ENCODE measurements around the gene GLA. TPM values are rescaled to one million over a fixed set of nuclear protein-coding genes. Genes with fewer than 3 reads are reported as not detected.

The GLA gene
- 10 to 100 TPM; 63.8 to 98.2 TPM for total RNA-seq

DNA sequence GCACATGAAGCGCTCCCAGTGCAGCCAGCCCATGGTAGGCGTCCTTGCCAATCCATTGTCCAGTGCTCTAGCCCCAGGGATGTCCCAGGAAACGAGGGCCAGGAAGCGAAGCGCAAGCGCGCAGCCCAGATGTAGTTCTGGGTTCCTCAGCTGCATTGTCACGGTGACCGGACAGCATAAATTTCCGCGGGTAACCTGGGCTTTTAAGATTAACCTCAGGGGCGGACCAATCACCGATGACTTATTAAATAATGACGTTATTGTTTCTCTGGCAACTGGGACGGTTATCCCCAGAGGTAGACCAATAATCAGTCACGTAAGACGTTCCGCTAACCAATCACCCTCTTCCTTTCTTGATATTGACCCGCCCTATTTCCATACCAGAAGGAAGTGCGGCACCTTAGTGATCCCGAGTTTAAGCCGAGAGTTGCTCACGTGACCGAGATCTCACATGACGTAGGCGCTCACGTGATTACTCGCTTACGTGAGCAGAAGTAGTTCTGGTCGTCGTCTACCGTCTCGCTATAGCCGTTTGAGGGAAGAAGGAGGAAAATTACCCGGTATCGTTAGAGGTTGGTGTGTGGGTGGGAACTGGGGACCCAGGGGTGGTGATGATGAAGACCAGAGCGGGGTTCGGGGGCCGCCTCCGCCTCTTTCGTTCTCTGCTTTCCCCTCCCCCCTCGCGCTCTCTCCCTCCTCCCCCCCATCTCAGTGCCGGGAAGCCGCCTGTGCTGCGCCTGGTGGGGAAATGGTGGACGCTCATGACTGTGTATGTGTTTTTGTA lies at the start of gene GLA, which contains the start of gene HNRNPH2:
Gene GLA, minus strand, starts transcription at position 178 of the 784 bp plus-strand sequence. Its CDS starts 22 bp downstream, at position 156.
Gene HNRNPH2, plus strand, starts transcription at position 475 of the 784 bp plus-strand sequence. CDS start 3,767 bp downstream, outside the sequence.
- H3K27ac Mint-ChIP-seq, result peak within 1 kb of the TSS; percentile 98 to 99
- H3K36me3 Mint-ChIP-seq, result peaks cover 26% of the 10 kb centered on the region in 2 donors
- peak; percentile 93 to 95 for ATAC-seq
- DNase-seq (ENCODE audit: low spot score in 2 of 2), result peak; percentile 73 to 89
- no peaks in the 10 kb centered on the region for H3K9me3 Mint-ChIP-seq

DNA sequence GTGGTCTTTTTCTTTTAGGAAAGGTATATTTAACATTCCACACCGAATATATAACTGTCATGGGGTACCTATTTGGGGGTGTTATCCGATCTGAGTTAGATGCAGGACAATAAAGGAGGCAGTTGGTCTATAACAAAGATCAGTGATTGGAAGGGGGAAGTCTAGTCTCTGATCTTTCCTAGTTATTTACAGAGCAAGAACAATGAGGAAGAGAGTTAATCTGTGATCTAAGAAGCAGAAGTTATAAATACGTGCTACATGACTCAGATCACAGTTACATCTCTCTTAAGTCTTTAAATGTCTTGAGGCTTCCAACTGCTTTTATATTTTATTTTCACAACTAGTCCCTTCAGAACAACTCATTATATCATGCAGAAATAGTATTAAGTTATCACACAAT lies 44.3 kb upstream of the GLA start:
- H3K9me3 Mint-ChIP-seq, result peaks cover 4% of the 10 kb centered on the region in 2 donors
- H3K36me3 Mint-ChIP-seq, result peaks cover 12% of the 10 kb centered on the region in 2 donors
- ATAC-seq (no peak), DNase-seq (ENCODE audit: low spot score in 2 of 2) (no peak)
- H3K27ac Mint-ChIP-seq, result no peak overlapping the region

DNA sequence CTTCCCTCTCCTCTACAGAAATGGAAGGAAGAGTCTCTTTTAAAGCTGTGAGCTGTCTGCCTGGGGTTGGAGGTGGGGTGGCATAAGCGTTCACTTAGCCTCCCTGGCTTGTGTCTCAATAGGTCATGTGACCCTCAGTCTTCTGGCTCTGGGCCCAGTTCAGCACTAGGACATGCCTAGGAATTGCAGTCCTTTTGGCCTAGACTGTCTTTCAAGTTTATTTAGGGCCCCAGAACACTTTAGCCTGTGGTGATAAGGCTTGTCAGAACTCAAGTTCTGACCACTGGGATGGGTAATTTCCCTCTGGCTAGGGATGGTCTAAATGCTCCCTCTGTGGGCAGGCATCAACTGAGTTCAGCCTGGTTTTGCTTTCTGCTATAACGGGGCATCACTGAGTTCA lies 43.2 kb upstream of the GLA start:
- Mint-ChIP-seq H3K27ac (no peak overlapping the region), H3K9me3 (peaks cover 4% of the 10 kb centered on the region in 2 donors), H3K36me3 (peaks cover 12% of the 10 kb centered on the region in 2 donors)
- DNase-seq (ENCODE audit: low spot score in 2 of 2), result no peak
- ATAC-seq, result no peak

DNA sequence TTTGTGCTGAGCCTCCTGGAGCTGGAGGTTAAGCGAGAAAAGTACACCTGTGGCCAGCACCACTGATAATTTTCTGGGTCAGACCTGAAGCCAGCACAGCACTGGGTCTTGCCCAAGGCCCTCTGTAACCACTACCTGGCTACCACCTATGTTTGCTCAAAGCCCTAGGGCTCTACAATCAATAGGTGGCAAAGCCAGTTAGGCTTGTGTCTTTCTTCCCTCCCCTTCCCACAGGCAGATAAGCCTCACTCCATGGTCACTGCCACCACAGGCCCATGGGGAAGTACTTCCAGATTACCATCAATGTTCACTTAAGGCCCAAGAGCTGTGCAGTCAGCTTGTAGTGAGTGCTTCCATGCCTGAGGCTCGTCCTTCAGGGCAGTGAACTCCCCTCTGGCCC lies 42.4 kb upstream of the GLA start:
- Mint-ChIP-seq H3K9me3 (peaks cover 4% of the 10 kb centered on the region in 2 donors), H3K27ac (no peak overlapping the region), H3K36me3 (peaks cover 12% of the 10 kb centered on the region in 2 donors)
- ATAC-seq, result no peak
- no peak for DNase-seq (ENCODE audit: low spot score in 2 of 2)

DNA sequence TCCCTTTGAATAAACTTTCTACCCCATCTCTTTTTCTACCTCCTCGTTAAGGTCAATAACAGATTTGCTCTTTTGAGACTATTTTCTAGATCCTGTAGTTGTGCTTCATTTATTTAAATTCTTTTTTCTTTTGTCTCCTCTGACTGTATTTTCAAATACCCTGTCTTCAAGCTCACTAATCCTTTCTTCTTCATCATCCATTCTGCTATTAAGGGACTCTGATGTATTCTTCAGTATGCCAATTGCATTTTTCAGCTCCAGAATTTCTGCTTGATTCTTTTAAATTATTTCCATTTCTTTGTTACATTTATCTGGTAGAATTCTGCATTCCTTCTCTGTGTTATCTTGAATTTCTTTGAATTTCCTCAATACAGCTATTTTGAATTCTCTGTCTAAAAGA lies 41.6 kb upstream of the GLA start:
- DNase-seq (ENCODE audit: low spot score in 2 of 2) (no peak), ATAC-seq (no peak)
- Mint-ChIP-seq H3K9me3 (peaks cover 4% of the 10 kb centered on the region in 2 donors), H3K36me3 (peaks cover 12% of the 10 kb centered on the region in 2 donors), H3K27ac (no peak overlapping the region)

DNA sequence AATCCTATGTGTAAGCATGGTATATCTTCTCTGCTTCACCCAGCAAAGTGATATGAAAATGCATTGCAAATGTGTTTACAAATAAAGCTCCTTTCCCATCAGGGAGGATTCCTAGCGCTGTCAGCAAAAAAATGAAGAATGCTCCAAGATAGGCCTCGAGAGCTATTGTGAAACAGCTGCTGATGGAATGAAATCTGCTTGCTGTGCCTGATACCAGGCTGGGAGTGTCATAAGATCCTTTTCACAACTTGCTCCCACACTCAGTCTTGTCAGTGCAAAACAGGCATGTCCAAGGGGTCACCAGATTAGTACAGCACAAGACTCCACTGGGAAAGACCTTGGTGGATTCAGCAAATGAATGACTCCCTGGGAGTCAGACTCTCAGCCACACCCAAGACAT lies 34.4 kb upstream of the GLA start:
- no peaks in the 10 kb centered on the region for H3K9me3 Mint-ChIP-seq
- no peak overlapping the region for H3K27ac Mint-ChIP-seq
- ATAC-seq (no peak), DNase-seq (ENCODE audit: low spot score in 2 of 2) (no peak)
- H3K36me3 Mint-ChIP-seq, result peaks cover 7 to 23% of the 10 kb centered on the region in 2 donors

DNA sequence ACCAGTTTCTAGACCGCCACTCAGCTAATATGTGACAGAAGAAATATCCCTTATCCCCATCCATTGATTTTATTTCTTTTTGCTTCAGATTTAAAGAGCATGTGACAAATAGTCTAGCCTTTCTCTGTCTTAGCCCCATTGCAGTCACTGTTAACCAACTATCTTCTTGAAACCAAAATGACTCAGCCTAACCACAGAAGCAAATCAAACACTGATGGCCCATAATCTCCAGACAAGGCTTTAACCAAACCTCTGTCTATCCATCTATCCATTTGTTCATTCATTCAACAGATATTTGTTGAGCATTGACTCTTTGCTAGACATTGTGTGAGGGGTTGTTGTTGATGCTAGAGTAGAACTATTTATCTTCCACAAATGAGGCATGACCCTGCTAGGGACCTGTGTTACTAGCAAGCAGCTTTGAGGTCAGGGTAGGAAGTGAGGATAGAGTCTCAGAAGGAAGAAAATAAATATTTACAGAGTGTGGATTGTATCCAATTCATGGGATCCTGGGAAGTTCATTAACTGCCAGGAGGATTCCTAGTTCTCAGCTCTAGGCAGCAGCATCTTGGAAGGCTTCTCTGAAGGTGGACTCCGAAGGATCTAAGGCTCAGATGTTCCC lies 22.8 kb upstream of the GLA start:
- H3K36me3 Mint-ChIP-seq, result peaks cover 7 to 19% of the 10 kb centered on the region in 2 donors
- DNase-seq (ENCODE audit: low spot score in 2 of 2) (no peak), ATAC-seq (peak; percentile 79 to 90)
- H3K9me3 Mint-ChIP-seq, result no peaks in the 10 kb centered on the region
- H3K27ac Mint-ChIP-seq, result peak overlapping the region in 1 of 2 donors; percentile 72

DNA sequence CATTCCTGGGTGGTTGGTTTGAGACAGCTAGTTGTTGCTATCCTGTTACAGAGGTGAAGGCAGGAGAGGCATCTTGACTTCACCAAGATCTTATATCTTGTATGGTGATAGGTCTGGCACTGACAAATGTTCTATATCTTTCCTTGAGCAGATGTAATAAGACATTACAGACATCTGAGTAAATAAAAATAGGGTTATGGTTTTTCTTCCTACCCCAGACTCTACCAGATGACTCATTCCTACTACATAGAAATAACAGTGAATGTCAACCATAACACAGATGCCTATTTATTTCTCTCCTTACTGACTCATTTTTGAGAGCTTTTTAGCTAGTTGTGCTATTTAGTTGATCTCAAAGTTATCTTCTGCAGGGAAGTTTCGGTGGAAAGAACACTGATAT lies 22.2 kb upstream of the GLA start:
- peaks cover 0 to 3% of the 10 kb centered on the region in 2 donors for H3K9me3 Mint-ChIP-seq
- peak overlapping the region in 1 of 2 donors; percentile 72 for H3K27ac Mint-ChIP-seq
- peak; percentile 53 to 96 for ATAC-seq
- H3K36me3 Mint-ChIP-seq, result peaks cover 11 to 24% of the 10 kb centered on the region in 2 donors
- DNase-seq (ENCODE audit: low spot score in 2 of 2), result no peak

DNA sequence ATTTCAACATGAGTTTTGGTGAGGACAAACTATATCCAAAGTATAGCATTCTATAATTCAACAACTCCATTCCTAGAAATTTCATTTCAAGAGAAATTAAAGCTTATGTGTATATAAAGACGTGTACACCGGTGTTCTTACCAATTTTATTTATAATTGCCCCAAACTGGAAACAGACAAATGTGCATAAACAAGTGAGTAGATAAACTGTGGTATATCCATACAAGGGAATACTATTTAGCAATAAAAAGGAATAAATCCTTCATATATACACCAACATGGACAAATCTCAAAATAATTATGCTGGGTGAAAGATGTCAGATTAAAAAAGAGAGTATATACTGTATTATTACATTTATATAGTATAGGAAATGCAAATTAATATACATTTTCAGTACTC lies 20.2 kb upstream of the GLA start:
- H3K36me3 Mint-ChIP-seq, result peaks cover 15 to 28% of the 10 kb centered on the region in 2 donors
- DNase-seq (ENCODE audit: low spot score in 2 of 2) (no peak), ATAC-seq (no peak)
- peaks cover 0 to 5% of the 10 kb centered on the region in 2 donors for H3K9me3 Mint-ChIP-seq
- no peak overlapping the region for H3K27ac Mint-ChIP-seq

DNA sequence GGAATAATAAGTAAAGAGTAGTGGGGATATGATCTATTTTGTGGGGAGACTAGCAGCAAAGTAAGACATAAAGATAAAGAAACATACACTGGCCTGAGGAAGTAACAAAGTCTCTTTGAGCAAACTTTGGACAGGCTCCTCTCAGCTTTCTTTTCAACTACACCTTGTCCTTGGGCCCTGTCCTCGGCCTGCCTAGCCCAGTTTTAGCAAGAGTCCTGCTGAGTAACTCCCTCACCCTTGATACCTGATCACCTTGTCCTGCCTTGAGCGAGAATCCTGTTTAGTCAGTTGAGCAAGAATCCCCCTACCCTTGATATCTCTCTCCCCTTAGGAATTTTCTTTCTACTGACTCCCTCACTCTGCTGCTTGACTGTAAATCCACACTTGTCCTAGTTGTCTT lies 11.8 kb upstream of the GLA start:
- H3K9me3 Mint-ChIP-seq, result no peaks in the 10 kb centered on the region
- DNase-seq (ENCODE audit: low spot score in 2 of 2), result no peak
- no peak for ATAC-seq
- H3K36me3 Mint-ChIP-seq, result peaks cover 0 to under 1% of the 10 kb centered on the region in 2 donors
- H3K27ac Mint-ChIP-seq, result peak overlapping the region; percentile 79 to 98

DNA sequence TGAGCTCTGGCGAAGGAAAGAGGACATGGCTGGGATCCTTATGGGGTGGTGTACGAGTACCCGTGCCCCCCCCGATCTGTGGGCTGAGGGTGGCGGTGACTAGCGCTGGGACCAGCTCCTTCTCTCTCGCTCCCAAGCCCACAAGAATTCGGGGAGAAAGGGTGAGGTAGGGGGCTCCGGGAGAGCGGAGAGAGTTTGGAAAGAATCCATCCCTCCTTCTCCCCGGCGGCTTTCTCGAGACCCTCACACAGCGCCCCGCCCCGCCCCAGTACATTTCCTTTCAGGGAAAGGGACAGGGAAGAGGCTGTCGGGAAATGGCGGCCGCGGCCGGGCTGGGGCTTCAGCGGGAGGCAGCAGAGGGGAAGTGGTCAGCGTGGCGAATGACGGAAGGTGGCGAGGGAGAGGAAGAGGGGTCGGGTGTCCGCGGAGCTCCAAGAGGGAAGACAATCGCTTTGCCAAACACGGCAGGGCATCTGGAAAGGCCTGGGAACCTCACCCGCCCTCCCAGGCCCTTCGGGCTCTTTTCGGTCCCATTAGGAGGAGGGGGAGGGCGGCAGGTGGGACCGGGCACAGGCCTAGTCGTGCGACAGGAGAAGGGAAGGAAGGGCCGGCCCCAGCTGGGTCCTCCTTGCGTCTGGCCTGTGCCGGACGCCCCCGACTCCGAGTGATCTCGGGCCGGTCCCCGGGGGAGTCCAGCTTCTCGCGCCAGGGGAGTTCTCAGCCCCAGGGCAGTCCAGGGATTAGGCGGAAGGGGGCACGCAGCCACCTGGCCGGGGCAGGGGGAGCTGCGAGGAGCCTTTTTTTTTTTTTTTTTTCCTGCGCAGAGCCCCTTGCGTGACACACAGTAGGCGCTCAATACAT lies 10.5 kb upstream of the GLA start:
- ATAC-seq (peak; percentile 50 to 78), DNase-seq (ENCODE audit: low spot score in 2 of 2) (peak; percentile 23 to 69)
- Mint-ChIP-seq H3K27ac (peak overlapping the region; percentile 97 to 98), H3K9me3 (no peaks in the 10 kb centered on the region), H3K36me3 (peaks cover 0 to under 1% of the 10 kb centered on the region in 2 donors)

DNA sequence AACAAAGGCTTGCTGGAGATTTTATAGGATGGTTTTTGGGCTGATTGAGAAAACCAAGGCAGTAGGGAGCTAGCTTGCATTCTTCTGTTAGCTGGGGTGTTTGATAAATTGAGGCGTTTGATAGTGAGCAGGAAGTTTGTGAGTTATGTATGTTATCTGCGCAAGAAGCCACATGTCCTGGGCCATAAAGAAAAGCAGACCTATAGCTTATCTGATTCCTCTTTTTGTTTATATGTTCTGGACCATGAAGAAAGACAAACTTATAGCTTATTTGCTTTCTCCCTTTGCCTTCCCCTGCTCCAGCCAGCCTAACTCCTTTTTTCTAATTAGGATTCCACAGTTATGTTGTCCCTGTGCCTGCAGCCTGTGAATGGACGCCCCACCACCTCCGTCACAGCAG lies 9.5 kb upstream of the GLA start:
- no peak for ATAC-seq
- peak overlapping the region; percentile 97 to 98 for H3K27ac Mint-ChIP-seq

DNA sequence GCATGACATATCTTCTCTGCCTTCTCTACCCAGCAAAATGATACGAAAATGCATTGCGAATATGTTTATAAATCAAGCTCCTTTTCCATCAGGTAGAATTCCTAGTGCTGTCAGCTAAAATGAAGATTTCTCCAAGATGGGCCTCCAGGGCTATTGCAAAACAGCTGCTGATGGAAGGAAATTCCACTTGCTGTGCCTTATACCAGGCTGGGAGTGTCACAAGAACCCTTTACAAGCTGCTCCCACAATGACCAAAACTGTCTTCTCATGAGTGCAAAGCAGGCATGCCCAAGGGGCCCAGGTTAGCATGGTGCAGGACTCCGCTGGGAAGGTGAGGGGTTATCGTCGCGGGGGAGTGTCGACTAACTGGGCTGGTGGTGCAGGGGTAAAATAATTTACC lies 9.0 kb upstream of the GLA start:
- ATAC-seq (no peak), DNase-seq (ENCODE audit: low spot score in 2 of 2) (no peak)
- Mint-ChIP-seq H3K9me3 (no peaks in the 10 kb centered on the region), H3K36me3 (peaks cover 12 to 13% of the 10 kb centered on the region in 2 donors), H3K27ac (peak overlapping the region in 1 of 2 donors; percentile 98)

More for the DNA sequence above, 9.5 kb upstream of the GLA start:
- no peak for DNase-seq (ENCODE audit: low spot score in 2 of 2)
- Mint-ChIP-seq H3K36me3 (peaks cover 7 to 10% of the 10 kb centered on the region in 2 donors), H3K9me3 (no peaks in the 10 kb centered on the region)

DNA sequence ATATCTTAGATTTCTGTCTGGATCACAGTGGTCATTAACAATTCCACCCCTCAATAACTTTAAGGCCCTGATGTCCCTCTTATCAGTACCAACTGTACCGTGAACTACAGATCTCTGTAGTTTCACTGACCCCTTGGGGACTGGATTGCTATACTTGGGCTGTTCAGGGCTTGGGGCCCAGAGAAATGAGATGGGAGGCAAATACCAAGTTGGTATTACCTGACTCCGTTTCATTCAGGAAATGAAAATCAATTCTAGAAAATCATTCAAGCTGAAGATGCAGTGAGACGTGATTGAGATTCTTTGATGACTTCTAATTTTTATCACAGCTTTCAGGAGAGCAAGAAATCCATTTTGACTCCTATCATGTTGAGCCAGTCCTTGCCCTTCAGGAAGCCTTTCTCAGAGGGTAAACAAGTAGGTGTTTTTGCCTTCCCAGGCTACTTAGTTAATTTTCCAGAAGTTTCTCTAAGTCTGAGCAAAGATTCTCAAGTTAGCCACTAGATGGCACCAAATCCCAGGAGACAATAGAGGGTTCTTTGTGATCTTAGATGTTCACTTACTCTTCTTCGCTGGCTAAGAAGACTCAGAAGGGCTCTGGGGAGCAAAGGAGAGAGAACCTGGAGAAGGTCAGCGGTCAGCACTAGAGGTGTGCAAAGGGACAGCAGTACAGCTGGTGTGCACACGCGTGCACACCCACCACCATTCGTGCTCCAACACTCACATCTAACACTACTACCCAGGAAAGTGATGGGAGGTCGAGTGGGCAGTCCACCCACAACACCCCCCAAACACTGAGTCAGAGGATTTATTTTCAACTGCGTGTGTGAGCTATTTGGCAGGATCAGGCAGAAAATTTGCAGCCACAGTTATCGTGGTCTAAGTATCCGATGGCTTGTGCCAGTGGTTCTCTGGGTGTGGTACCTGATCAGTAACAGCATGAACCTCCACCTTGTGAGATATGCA lies 7.7 kb upstream of the GLA start:
- peak in 1 of 2 donors; percentile 39 for DNase-seq (ENCODE audit: low spot score in 2 of 2)
- H3K27ac Mint-ChIP-seq, result peak overlapping the region; percentile 66 to 89

DNA sequence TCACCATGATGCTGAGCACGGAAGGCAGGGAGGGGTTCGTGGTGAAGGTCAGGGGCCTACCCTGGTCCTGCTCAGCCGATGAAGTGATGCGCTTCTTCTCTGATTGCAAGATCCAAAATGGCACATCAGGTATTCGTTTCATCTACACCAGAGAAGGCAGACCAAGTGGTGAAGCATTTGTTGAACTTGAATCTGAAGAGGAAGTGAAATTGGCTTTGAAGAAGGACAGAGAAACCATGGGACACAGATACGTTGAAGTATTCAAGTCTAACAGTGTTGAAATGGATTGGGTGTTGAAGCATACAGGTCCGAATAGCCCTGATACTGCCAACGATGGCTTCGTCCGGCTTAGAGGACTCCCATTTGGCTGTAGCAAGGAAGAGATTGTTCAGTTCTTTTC lies 4.3 kb upstream of the GLA start:
- peak overlapping the region in 1 of 2 donors; percentile 65 for H3K27ac Mint-ChIP-seq
- ATAC-seq, result no peak
- no peak for DNase-seq (ENCODE audit: low spot score in 2 of 2)
- peaks cover 18 to 24% of the 10 kb centered on the region in 2 donors for H3K36me3 Mint-ChIP-seq
- no peaks in the 10 kb centered on the region for H3K9me3 Mint-ChIP-seq

More for the DNA sequence above, 7.7 kb upstream of the GLA start:
- peaks cover 12 to 13% of the 10 kb centered on the region in 2 donors for H3K36me3 Mint-ChIP-seq
- ATAC-seq, result peak; percentile 56 to 81
- H3K9me3 Mint-ChIP-seq, result no peaks in the 10 kb centered on the region
